ENCODE data around the gene CSNK1D. TPM values are rescaled to one million over a fixed set of nuclear protein-coding genes. Genes with fewer than 3 reads are reported as not detected.

CSNK1D gene
- total RNA-seq, 1 experiment from 2014 or later: 157 TPM

DNA sequence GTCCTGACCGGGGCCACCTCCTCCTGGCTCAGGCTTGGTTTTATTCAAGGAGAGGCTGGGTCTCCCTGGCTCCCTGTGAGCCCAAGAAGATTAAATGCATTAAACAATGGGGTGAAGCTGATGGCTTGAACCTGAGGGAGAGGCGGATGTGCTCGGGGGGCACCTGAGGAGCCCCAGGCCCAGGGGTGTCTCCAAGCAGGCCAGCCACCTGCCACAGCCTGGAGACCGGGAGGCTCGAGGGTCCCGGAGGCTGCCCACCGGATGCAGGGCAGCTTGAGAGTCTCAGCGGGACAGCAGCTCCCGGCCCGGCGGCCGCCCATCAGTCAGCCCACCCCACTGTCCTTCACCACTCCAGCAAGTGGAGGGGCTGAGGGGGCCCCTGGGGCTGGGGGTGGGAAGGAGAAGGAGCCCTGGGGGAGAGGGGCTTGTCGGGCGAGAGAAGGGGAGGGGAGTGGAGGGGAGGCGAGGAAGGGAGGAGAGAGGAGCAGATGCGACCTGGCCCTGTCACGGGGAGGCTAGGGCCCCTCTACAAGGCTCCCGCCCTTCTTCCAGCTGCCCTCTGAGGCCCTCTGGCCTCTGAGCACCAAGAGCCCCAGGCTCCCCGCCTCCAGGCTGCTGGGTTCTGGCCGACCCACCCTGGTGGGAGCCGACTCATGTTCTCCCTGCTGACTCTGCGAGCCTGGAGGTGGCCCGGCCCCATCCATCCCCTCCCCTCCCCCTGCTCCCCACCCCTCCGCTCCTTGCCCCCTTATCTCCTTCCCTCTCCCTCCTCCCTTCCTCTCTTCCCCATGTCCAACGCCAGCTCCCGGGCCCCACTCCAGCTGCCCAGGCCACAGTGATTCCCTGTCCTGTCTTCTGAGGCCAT, 30.7 kb upstream of the CSNK1D start:
- no peaks in the 10 kb centered on the region for H3K9me3 Mint-ChIP-seq (ENCODE audit: low read depth, unreplicated experiment)
- no TSS peak for BruUV-seq (replicated peaks)
- TF ChIP-seq, protein P1, sequence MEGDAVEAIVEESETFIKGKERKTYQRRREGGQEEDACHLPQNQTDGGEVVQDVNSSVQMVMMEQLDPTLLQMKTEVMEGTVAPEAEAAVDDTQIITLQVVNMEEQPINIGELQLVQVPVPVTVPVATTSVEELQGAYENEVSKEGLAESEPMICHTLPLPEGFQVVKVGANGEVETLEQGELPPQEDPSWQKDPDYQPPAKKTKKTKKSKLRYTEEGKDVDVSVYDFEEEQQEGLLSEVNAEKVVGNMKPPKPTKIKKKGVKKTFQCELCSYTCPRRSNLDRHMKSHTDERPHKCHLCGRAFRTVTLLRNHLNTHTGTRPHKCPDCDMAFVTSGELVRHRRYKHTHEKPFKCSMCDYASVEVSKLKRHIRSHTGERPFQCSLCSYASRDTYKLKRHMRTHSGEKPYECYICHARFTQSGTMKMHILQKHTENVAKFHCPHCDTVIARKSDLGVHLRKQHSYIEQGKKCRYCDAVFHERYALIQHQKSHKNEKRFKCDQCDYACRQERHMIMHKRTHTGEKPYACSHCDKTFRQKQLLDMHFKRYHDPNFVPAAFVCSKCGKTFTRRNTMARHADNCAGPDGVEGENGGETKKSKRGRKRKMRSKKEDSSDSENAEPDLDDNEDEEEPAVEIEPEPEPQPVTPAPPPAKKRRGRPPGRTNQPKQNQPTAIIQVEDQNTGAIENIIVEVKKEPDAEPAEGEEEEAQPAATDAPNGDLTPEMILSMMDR (IDR thresholded peaks at IDR 0.05; ENCODE audit: unreplicated experiment): no peak
- intact Hi-C loops (cut with micrococcal nuclease; ENCODE audit: unreplicated experiment): no loop called here
- peaks cover 35% of the 10 kb centered on the region for H3K27me3 Mint-ChIP-seq (ENCODE audit: unreplicated experiment)
- CTCF ChIA-PET: interaction anchor here (0.7 kb wide), 2 partner anchors 12 to 60 kb away, joined by 3 to 6 read pairs; no protein-coding TSS in a partner anchor
- H3K36me3 Mint-ChIP-seq (ENCODE audit: insufficient read depth, unreplicated experiment): peaks cover 6% of the 10 kb centered on the region
- DNase-seq: no peak
- H3K27ac Mint-ChIP-seq (ENCODE audit: unreplicated experiment): no peak overlapping the region
- H3K4me1 Mint-ChIP-seq (ENCODE audit: low read depth, unreplicated experiment): peaks cover 27% of the 10 kb centered on the region
- no peak overlapping the region for H3K4me3 Mint-ChIP-seq (ENCODE audit: low read depth, unreplicated experiment)

DNA sequence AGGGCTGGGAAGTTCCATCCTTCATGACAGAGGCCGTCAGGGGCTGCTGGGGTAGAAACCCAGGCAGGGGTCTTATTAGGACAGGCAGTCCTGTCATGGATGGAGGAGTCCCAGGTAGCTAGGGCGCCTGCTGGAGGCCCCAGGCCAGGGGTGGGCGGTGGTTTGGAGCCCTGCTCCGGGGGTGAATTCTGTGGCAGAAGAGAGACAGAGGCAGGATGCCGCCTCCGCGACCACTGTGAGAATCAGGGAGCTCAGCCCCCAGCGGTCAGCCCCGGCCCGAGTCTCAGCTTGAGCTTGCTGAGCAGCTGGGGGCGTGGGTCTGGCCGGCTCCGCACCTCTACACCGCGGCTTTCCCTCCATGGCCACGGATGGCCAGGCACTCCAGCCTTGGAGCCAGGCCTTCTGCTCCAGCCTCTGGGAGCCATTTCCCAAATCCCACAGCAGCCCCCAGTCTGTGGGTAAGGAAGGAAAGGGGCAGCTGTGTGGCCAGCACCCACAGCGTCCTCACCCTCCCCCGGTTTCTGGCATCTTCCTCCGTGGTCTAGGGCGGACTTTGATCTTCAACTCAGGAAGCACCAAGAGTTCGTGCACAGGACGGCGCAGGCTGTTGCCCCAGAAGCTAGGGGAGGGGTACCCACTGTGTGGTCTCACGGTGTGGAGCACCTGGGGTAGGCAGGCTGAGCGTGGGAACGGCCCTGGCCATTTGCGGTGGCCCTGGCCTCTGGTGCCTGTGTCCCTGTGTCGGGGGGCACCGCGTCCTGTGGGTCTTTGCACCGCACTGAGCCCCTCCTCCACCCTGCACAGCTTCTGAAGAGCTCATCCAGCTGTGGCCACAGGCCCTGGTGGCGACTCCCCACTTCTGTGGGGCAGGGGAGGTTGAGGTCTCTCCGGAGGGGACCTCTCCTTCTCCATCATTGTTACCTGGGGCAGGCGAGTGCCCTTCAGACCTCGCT, 29.8 kb upstream of the CSNK1D start:
- Mint-ChIP-seq H3K27ac (ENCODE audit: unreplicated experiment) (no peak overlapping the region), H3K9me3 (ENCODE audit: low read depth, unreplicated experiment) (no peaks in the 10 kb centered on the region), H3K27me3 (ENCODE audit: unreplicated experiment) (peaks cover 26% of the 10 kb centered on the region), H3K4me3 (ENCODE audit: low read depth, unreplicated experiment) (no peak overlapping the region), H3K4me1 (ENCODE audit: low read depth, unreplicated experiment) (peaks cover 27% of the 10 kb centered on the region), H3K36me3 (ENCODE audit: insufficient read depth, unreplicated experiment) (peaks cover 8% of the 10 kb centered on the region)
- CTCF ChIA-PET: no interaction called here
- BruUV-seq (replicated peaks): no TSS peak
- no peak for DNase-seq
- TF ChIP-seq, protein P1 (IDR thresholded peaks at IDR 0.05; ENCODE audit: unreplicated experiment): no peak
- intact Hi-C loops (cut with micrococcal nuclease; ENCODE audit: unreplicated experiment): no loop called here

DNA sequence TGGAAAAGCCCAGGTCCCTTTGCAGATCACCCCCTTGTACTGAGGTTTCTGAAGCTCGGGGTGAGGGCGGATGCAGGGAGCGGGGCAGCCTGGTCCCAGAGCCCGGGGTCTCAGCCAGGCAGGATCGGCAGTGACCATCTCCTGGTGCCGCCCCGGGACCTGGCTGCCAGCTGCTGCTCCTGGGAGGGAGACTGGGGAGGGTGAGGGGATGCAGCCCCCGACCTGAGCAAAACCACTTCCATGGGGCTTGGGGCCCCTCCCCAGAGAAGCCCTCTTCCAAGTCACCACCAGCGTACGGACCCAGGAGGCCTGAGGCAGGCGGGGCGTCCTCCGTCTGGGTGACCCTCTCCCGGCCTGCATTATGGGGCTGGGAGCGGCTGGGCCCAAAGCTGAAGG, 29.1 kb upstream of the CSNK1D start:
- H3K9me3 Mint-ChIP-seq (ENCODE audit: low read depth, unreplicated experiment): no peaks in the 10 kb centered on the region
- CTCF ChIA-PET: interaction anchor here (0.5 kb wide), 1 partner anchor 111 kb away, joined by 3 read pairs; no protein-coding TSS in a partner anchor
- peaks cover 32% of the 10 kb centered on the region for H3K4me1 Mint-ChIP-seq (ENCODE audit: low read depth, unreplicated experiment)
- BruUV-seq (replicated peaks): no TSS peak
- TF ChIP-seq, protein P1 (IDR thresholded peaks at IDR 0.05; ENCODE audit: unreplicated experiment): no peak
- no peak overlapping the region for H3K4me3 Mint-ChIP-seq (ENCODE audit: low read depth, unreplicated experiment)
- H3K27ac Mint-ChIP-seq (ENCODE audit: unreplicated experiment): no peak overlapping the region
- intact Hi-C loops (cut with micrococcal nuclease; ENCODE audit: unreplicated experiment): no loop called here
- peaks cover 15% of the 10 kb centered on the region for H3K36me3 Mint-ChIP-seq (ENCODE audit: insufficient read depth, unreplicated experiment)
- H3K27me3 Mint-ChIP-seq (ENCODE audit: unreplicated experiment): peaks cover 19% of the 10 kb centered on the region
- no peak for DNase-seq

DNA sequence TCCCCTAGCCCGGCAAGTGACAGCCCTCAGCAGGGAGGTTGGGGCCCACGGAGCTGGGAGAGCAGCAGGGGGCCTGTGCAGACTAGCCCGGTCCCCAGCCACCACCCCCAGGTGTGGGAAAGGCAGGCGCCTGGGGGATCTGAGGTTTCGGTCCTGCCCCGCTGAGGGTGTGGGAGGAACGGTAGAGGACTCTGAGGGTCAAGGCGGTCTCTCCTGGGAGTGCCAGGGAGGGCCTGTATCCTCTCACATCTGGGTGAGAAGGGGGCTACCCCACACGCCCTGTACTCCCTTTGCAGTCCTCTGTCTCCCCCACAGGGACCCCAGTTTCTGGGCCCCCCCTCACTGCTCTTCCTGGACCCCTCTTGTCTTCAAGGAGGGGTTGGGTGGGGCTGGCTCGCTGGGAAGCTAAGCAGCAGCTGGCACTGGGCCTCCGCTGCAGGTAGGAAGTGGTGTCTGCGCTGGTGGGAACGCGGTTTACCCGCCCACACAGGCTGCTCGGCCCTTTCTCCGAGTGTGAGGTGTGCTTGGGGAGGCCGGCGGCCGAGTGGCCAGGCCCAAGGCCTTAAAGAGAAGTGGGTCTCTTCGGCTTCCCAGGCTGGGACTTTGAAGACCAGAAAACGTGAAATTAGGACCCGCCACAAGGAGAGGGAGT, 28.5 kb upstream of the CSNK1D start:
- DNase-seq: no peak
- no peaks in the 10 kb centered on the region for H3K9me3 Mint-ChIP-seq (ENCODE audit: low read depth, unreplicated experiment)
- peaks cover 20% of the 10 kb centered on the region for H3K36me3 Mint-ChIP-seq (ENCODE audit: insufficient read depth, unreplicated experiment)
- intact Hi-C loops (cut with micrococcal nuclease; ENCODE audit: unreplicated experiment): no loop called here
- no peak overlapping the region for H3K27ac Mint-ChIP-seq (ENCODE audit: unreplicated experiment)
- TF ChIP-seq, protein P1 (IDR thresholded peaks at IDR 0.05; ENCODE audit: unreplicated experiment): no peak
- no TSS peak for BruUV-seq (replicated peaks)
- no peak overlapping the region for H3K4me3 Mint-ChIP-seq (ENCODE audit: low read depth, unreplicated experiment)
- CTCF ChIA-PET: interaction anchor here (0.5 to 1.1 kb wide), 2 partner anchors 14 to 111 kb away, joined by 3 read pairs; no protein-coding TSS in a partner anchor
- peaks cover 14% of the 10 kb centered on the region for H3K27me3 Mint-ChIP-seq (ENCODE audit: unreplicated experiment)
- peaks cover 38% of the 10 kb centered on the region for H3K4me1 Mint-ChIP-seq (ENCODE audit: low read depth, unreplicated experiment)
